Measurements from ENCODE around the gene MAP1S.

Gene MAP1S

GRCh38 chr19:17718947-17719711 lies at the start of gene MAP1S:
MAP1S (plus strand) TSS chr19:17719480; CDS start chr19:17719503, 23 bp downstream.
- DNase-seq (ENCODE audit: low spot score) = peak; percentile 96

GRCh38 chr19:17671906-17672305 lies 47.4 kb upstream of the MAP1S start:
- peak; percentile 69 for DNase-seq (ENCODE audit: low spot score)

- no peak for DNase-seq (ENCODE audit: low spot score)
Measured at GRCh38 chr19:17673937-17674799, 45.1 kb upstream of the MAP1S start.

- no peak for DNase-seq (ENCODE audit: low spot score)
Measured at GRCh38 chr19:17676295-17676694, 43.0 kb upstream of the MAP1S start.

GRCh38 chr19:17677002-17677401 lies 42.3 kb upstream of the MAP1S start:
- DNase-seq (ENCODE audit: low spot score) = no peak

GRCh38 chr19:17678836-17679235 lies 40.4 kb upstream of the MAP1S start:
- no peak for DNase-seq (ENCODE audit: low spot score)

GRCh38 chr19:17679526-17680229 lies 39.6 kb upstream of the MAP1S start:
- DNase-seq (ENCODE audit: low spot score) = no peak

- no peak for DNase-seq (ENCODE audit: low spot score)
Measured at GRCh38 chr19:17680230-17680722, 39.0 kb upstream of the MAP1S start.

GRCh38 chr19:17681505-17682125 lies 37.7 kb upstream of the MAP1S start:
- no peak for DNase-seq (ENCODE audit: low spot score)

- DNase-seq (ENCODE audit: low spot score) = no peak
Measured at GRCh38 chr19:17682273-17682672, 37.0 kb upstream of the MAP1S start.

- no peak for DNase-seq (ENCODE audit: low spot score)
Measured at GRCh38 chr19:17683078-17683477, 36.2 kb upstream of the MAP1S start.

- DNase-seq (ENCODE audit: low spot score) = no peak
Measured at GRCh38 chr19:17684256-17684655, 35.0 kb upstream of the MAP1S start.

- DNase-seq (ENCODE audit: low spot score) = no peak
Measured at GRCh38 chr19:17685451-17686022, 33.7 kb upstream of the MAP1S start.

- DNase-seq (ENCODE audit: low spot score) = no peak
Measured at GRCh38 chr19:17686023-17686521, 33.2 kb upstream of the MAP1S start.

GRCh38 chr19:17686592-17687024 lies 32.7 kb upstream of the MAP1S start:
- peak; percentile 88 for DNase-seq (ENCODE audit: low spot score)

GRCh38 chr19:17687141-17687856 lies 32.0 kb upstream of the MAP1S start:
- peak; percentile 63 for DNase-seq (ENCODE audit: low spot score)

GRCh38 chr19:17687857-17688784 lies 31.2 kb upstream of the MAP1S start, which contains the start of gene UNC13A:
UNC13A (minus strand) TSS chr19:17688354; CDS start chr19:17688199, 155 bp downstream.
- peak; percentile 94 for DNase-seq (ENCODE audit: low spot score)

- no peak for DNase-seq (ENCODE audit: low spot score)
Measured at GRCh38 chr19:17688853-17689595, 30.3 kb upstream of the MAP1S start.

GRCh38 chr19:17692566-17692965 lies 26.7 kb upstream of the MAP1S start:
- DNase-seq (ENCODE audit: low spot score) = no peak
